MM.1S (cell line): ENCODE results near the gene EMC7.

Experiments
- EZH2 ChIP-seq: fragments of 300-600 bp; sonication (generic); optimal IDR thresholded peaks from 2 replicates; pipeline ENCODE3; 2017; ENCODE audit warnings: low read depth, mild to moderate bottlenecking, antibody characterized with exemption, low read length, mixed read lengths
- EZH2phosphoT487 ChIP-seq: fragments of 300-600 bp; sonication (generic); IDR thresholded peaks from 2 replicates; pipeline ENCODE4 v1.6.1; 2018; ENCODE audit warnings: antibody characterized with exemption, low read length
- TF ChIP-seq, protein P1 (sequence below): fragments of 300-600 bp; sonication (generic); IDR thresholded peaks from 2 replicates; pipeline ENCODE4 v1.5.1; 2016; ENCODE audit warnings: antibody characterized with exemption, low read length, mixed read lengths

DNA sequence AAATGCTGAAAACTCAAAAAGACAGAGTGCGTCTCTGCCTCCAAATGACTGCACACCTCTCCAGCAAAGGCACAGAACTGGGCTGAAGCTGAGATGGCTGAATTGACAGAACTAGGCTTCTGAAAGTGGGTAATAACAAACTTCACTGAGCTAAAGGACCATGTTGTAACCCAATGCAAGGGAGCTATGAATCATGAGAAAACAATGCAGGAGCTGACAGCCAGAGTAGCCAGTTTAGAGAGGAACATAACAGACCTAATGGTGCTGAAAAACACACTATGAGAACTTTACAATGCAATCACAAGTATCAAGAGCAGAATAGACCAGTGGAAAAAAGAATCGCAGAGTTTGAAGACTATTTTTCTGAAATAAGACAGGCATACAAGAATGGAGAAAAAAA is 52.5 kb downstream of the EMC7 start:
- TF ChIP-seq, protein P1, sequence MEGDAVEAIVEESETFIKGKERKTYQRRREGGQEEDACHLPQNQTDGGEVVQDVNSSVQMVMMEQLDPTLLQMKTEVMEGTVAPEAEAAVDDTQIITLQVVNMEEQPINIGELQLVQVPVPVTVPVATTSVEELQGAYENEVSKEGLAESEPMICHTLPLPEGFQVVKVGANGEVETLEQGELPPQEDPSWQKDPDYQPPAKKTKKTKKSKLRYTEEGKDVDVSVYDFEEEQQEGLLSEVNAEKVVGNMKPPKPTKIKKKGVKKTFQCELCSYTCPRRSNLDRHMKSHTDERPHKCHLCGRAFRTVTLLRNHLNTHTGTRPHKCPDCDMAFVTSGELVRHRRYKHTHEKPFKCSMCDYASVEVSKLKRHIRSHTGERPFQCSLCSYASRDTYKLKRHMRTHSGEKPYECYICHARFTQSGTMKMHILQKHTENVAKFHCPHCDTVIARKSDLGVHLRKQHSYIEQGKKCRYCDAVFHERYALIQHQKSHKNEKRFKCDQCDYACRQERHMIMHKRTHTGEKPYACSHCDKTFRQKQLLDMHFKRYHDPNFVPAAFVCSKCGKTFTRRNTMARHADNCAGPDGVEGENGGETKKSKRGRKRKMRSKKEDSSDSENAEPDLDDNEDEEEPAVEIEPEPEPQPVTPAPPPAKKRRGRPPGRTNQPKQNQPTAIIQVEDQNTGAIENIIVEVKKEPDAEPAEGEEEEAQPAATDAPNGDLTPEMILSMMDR: no peak
- TF ChIP-seq EZH2 (no peak), EZH2phosphoT487 (no peak)
